ENCODE data around the gene CNPY1.

The CNPY1 gene

GRCh38 chr7:155581107-155581830 is 34.9 kb upstream of the CNPY1 start:
- intact Hi-C loops (cut with DNase I) = no loop called here
- no peak for DNase-seq

GRCh38 chr7:155580367-155580766 is 34.0 kb upstream of the CNPY1 start:
- no peak for DNase-seq
- intact Hi-C loops (cut with DNase I) = no loop called here

- DNase-seq = no peak
- intact Hi-C loops (cut with DNase I) = no loop called here
These were observed 33.2 kb upstream of the CNPY1 start for GRCh38 chr7:155579565-155579964.

GRCh38 chr7:155578016-155578415 is 31.7 kb upstream of the CNPY1 start:
- intact Hi-C loops (cut with DNase I) = no loop called here
- DNase-seq = no peak

GRCh38 chr7:155577509-155577905 is 31.1 kb upstream of the CNPY1 start:
- intact Hi-C loops (cut with DNase I) = no loop called here
- no peak for DNase-seq

- DNase-seq = no peak
- intact Hi-C loops (cut with DNase I) = no loop called here
These were observed 30.6 kb upstream of the CNPY1 start for GRCh38 chr7:155576900-155577508.

- intact Hi-C loops (cut with DNase I) = no loop called here
- no peak for DNase-seq
These were observed 30.1 kb upstream of the CNPY1 start for GRCh38 chr7:155576416-155576815.

GRCh38 chr7:155574556-155575290 is 28.4 kb upstream of the CNPY1 start:
- intact Hi-C loops (cut with DNase I) = no loop called here
- DNase-seq = no peak

GRCh38 chr7:155571581-155572345 is 25.4 kb upstream of the CNPY1 start:
- no peak for DNase-seq
- intact Hi-C loops (cut with DNase I) = no loop called here

- DNase-seq = no peak
- intact Hi-C loops (cut with DNase I) = no loop called here
These were observed 24.6 kb upstream of the CNPY1 start for GRCh38 chr7:155570991-155571390.

- intact Hi-C loops (cut with DNase I) = no loop called here
- DNase-seq = no peak
These were observed 24.0 kb upstream of the CNPY1 start for GRCh38 chr7:155570171-155570958.

- DNase-seq = no peak
- intact Hi-C loops (cut with DNase I) = no loop called here
These were observed 23.3 kb upstream of the CNPY1 start for GRCh38 chr7:155569681-155570080.

GRCh38 chr7:155568842-155569494 is 22.6 kb upstream of the CNPY1 start:
- DNase-seq = no peak
- intact Hi-C loops (cut with DNase I) = no loop called here

GRCh38 chr7:155568333-155568660 is 21.9 kb upstream of the CNPY1 start:
- intact Hi-C loops (cut with DNase I) = no loop called here
- DNase-seq = no peak

GRCh38 chr7:155567646-155568332 is 21.4 kb upstream of the CNPY1 start:
- DNase-seq = no peak
- intact Hi-C loops (cut with DNase I) = no loop called here

GRCh38 chr7:155566011-155566836 is 19.9 kb upstream of the CNPY1 start:
- intact Hi-C loops (cut with DNase I) = no loop called here
- no peak for DNase-seq

GRCh38 chr7:155565596-155565995 is 19.2 kb upstream of the CNPY1 start:
- no peak for DNase-seq

More at GRCh38 chr7:155565596-155565995, 19.2 kb upstream of the CNPY1 start:
- intact Hi-C loops (cut with DNase I) = no loop called here

Data from head of caudate nucleus (tissue), 42 donors.